Neural crest cell (in vitro differentiated cells): ENCODE data around the gene PNP. TPM values are rescaled to one million over a fixed set of nuclear protein-coding genes. Genes with fewer than 3 reads are reported as not detected.
A peak's percentile ranks its signal among the peaks of the same experiment; 100 is the strongest.

Experiments used
- DNase-seq: peaks from one replicate; pipeline ENCODE4 v3.0.0; 2021; ENCODE audit warnings: low read depth, mixed read lengths, low spot score
- H3K27ac Mint-ChIP-seq: one replicate; pipeline ENCODE4 v1.8.0; 2021; ENCODE audit warnings: mild to moderate bottlenecking, mixed read lengths; ENCODE audit not compliant: unreplicated experiment
- H3K27me3 Mint-ChIP-seq: 2 replicates; pipeline ENCODE4 v1.8.0; 2021; ENCODE audit warnings: low read depth, mild to moderate bottlenecking, mixed read lengths
- H3K36me3 Mint-ChIP-seq: 2 replicates; pipeline ENCODE4 v1.8.0; 2021; ENCODE audit warnings: low read depth, mild to moderate bottlenecking, mixed read lengths
- H3K4me1 Mint-ChIP-seq: 2 replicates; pipeline ENCODE4 v1.8.0; 2021; ENCODE audit warnings: mixed read lengths
- H3K4me3 Mint-ChIP-seq: one replicate; pipeline ENCODE4 v1.8.0; 2021; ENCODE audit warnings: mild to moderate bottlenecking, mixed read lengths
- H3K9me3 Mint-ChIP-seq: 2 replicates; pipeline ENCODE4 v1.8.0; 2021; ENCODE audit warnings: mixed read lengths
- long read RNA-seq: library from polyadenylated mRNA; unstranded; transcript quantifications from one replicate; pipeline ENCODE4 v2.0.0, GENCODE V29; 2020
- total RNA-seq: library from RNA; stranded (reverse); gene quantifications from 2 replicates; pipeline ENCODE4 v1.2.1, GENCODE V29; 2021
- TF ChIP-seq, protein P1 (sequence below): fragments of 200-600 bp; sonication (generic); conservative IDR thresholded peaks from 2 replicates; pipeline ENCODE4 v1.5.0; 2021; ENCODE audit warnings: antibody characterized with exemption, mild to moderate bottlenecking

The PNP gene
- total RNA-seq = 35.1 and 40.8 TPM in 2 replicates
- long read RNA-seq, transcript PNP-201 (6 exons, 1,509 nt) = major isoform, 70 of 77 reads
- long read RNA-seq, partial matches to known transcripts = 2 of 77 reads
- long read RNA-seq, other reads (novel, unspliced or antisense) = 4 of 77 reads

DNA sequence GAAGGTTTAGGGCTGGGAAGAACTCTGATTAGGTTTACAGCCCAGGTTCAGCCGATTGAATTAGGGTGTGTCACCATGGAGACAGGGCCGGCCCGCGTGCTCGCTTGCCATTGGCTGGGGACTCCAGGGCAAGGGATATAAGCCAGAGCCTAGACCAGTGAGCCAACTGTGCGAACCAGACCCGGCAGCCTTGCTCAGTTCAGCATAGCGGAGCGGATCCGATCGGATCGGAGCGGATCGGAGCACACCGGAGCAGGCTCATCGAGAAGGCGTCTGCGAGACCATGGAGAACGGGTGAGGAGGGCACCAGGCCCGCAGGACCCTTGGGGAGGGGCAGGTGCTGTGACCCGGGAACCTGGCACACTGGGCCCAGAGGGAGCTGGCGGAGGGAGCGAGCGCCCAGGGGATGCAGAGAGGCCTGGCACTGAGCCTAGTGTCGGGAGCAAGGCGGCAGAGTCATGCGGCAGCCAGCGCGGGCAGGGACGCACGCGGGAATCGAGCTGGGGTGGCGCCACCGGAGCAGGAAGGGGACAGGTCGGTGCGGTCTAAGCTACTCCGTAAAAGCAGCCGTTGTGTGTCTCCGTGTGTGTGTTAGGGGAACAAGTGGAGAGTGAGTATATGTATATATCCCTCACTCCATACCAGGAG is at the start of gene PNP:
TSS of gene PNP (plus strand) at position 165 of the 648 bp plus-strand sequence. CDS start at position 284, 119 bp downstream.
- Mint-ChIP-seq H3K27ac (peak within 1 kb of the TSS; percentile 98), H3K4me1 (peaks cover 28% of the 10 kb centered on the region), H3K9me3 (no peaks in the 10 kb centered on the region), H3K36me3 (peaks cover 13% of the 10 kb centered on the region), H3K4me3 (peak within 1 kb of the TSS; percentile 97), H3K27me3 (peaks cover 11% of the 10 kb centered on the region)
- peak; percentile 79 for DNase-seq
- TF ChIP-seq, protein P1, sequence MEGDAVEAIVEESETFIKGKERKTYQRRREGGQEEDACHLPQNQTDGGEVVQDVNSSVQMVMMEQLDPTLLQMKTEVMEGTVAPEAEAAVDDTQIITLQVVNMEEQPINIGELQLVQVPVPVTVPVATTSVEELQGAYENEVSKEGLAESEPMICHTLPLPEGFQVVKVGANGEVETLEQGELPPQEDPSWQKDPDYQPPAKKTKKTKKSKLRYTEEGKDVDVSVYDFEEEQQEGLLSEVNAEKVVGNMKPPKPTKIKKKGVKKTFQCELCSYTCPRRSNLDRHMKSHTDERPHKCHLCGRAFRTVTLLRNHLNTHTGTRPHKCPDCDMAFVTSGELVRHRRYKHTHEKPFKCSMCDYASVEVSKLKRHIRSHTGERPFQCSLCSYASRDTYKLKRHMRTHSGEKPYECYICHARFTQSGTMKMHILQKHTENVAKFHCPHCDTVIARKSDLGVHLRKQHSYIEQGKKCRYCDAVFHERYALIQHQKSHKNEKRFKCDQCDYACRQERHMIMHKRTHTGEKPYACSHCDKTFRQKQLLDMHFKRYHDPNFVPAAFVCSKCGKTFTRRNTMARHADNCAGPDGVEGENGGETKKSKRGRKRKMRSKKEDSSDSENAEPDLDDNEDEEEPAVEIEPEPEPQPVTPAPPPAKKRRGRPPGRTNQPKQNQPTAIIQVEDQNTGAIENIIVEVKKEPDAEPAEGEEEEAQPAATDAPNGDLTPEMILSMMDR = no peak

DNA sequence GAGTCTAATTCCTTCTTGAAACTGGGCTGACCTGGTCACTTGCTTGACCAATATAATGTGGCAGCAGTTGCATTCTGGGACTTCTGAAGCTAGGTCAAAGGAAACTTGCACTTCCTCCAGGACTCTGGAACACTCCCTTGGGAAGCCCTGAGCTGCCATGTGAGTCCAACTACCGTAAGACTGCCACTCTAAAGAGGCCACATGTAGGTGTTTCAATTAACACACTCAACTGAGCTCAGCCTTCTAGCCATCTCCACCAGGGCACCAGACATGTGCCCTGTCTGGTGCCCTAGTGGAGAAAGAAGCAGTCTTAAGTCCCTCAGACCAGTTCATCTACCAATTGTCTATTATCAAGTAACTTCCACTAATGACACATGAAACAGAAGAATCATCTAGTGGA is 49.8 kb upstream of the PNP start:
- DNase-seq = no peak
- Mint-ChIP-seq H3K9me3 (no peaks in the 10 kb centered on the region), H3K27me3 (no peaks in the 10 kb centered on the region), H3K4me3 (no peak overlapping the region), H3K4me1 (peaks cover 11% of the 10 kb centered on the region), H3K36me3 (no peaks in the 10 kb centered on the region), H3K27ac (no peak overlapping the region)
- TF ChIP-seq, protein P1 = no peak

DNA sequence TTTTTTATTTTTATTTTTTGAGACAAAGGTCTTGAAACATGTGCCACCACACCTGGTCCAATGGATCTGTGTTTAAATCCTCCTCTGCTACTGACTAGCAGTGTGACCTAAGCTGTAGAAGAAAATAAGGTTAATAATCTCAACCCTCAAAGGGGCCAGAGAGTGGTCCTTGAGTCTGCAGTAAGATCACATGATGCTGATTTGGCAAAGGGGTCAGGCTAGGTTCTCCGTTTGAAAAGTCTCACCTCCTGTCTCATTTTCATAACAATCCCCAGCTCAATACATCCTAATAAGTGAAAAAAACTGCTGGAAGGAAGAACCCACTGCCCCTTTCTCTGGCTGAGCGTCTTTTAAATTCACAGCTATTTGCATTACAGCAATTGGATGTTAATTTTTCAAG is 47.9 kb upstream of the PNP start:
- peaks cover 5% of the 10 kb centered on the region for H3K27me3 Mint-ChIP-seq
- no peaks in the 10 kb centered on the region for H3K36me3 Mint-ChIP-seq
- H3K9me3 Mint-ChIP-seq = no peaks in the 10 kb centered on the region
- H3K4me3 Mint-ChIP-seq = no peak overlapping the region
- H3K4me1 Mint-ChIP-seq = peaks cover 7% of the 10 kb centered on the region
- TF ChIP-seq, protein P1 = no peak
- no peak overlapping the region for H3K27ac Mint-ChIP-seq
- DNase-seq = no peak

DNA sequence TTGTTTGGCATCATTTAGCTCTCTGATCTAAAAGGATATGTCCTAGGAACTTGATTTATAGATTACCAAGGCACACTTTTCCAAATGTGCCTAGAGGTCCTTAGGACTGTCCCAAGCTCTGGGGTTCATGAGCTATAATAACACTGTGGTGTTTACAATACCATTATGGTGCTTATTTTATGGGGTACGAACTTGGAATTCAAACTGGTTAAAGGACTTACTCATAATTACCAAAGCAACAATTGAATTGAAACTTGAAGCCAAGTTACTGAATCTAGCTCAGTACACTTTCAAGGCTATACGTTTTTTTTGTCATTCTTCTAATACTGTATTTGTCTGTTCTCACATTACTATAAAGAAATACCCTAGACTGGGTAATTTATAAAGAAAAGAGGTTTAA is 46.3 kb upstream of the PNP start:
- Mint-ChIP-seq H3K27me3 (peaks cover 5% of the 10 kb centered on the region), H3K4me1 (peaks cover 7% of the 10 kb centered on the region), H3K27ac (peak overlapping the region; percentile 57), H3K4me3 (no peak overlapping the region), H3K36me3 (no peaks in the 10 kb centered on the region), H3K9me3 (no peaks in the 10 kb centered on the region)
- TF ChIP-seq, protein P1 = no peak
- DNase-seq = no peak

DNA sequence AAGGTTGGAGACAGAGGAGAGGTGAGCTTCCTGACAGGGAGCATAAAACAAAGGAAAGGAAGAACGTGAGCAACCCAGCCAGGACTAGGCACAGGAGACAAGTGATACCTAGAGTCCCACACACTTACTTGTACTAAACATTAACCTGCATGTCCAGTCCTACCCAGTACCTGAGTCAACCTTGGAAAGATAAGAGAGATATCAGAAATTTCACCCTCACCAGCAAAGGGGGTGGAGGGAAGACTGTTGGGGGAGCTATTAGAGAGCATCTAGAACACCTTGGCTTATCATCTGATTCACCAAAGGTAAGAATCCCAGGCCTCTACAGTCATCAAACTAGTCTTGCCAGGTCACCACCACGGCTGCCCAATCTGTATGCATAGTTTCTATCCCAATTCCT is 44.4 kb upstream of the PNP start:
- Mint-ChIP-seq H3K9me3 (no peaks in the 10 kb centered on the region), H3K27me3 (peaks cover 5% of the 10 kb centered on the region), H3K4me1 (peaks cover 7% of the 10 kb centered on the region), H3K36me3 (no peaks in the 10 kb centered on the region), H3K4me3 (no peak overlapping the region), H3K27ac (no peak overlapping the region)
- DNase-seq = no peak
- TF ChIP-seq, protein P1 = no peak
